PFSK-1 (cell line): Measurements from ENCODE around the gene UROS.

Experiments used
- POLR2AphosphoS5 ChIP-seq: IDR thresholded peaks from 2 replicates; pipeline ENCODE4 v1.6.1; 2012; ENCODE audit warnings: low read depth, mild to moderate bottlenecking, control low read depth, low read length, moderate library complexity
- SIN3A ChIP-seq: IDR thresholded peaks from 2 replicates; pipeline ENCODE4 v1.6.1; 2012; ENCODE audit warnings: mild to moderate bottlenecking, low read length, moderate library complexity, borderline replicate concordance; ENCODE audit not compliant: insufficient read depth
- TAF1 ChIP-seq: IDR thresholded peaks from 2 replicates; pipeline ENCODE4 v1.6.1; 2012; ENCODE audit warnings: low read length, control low read depth, borderline replicate concordance; ENCODE audit not compliant: insufficient read depth
- TF ChIP-seq, protein P1 (sequence below), 2 experiments: IDR thresholded peaks; 2 replicates each; pipeline versions ENCODE4 v1.6.1 to v1.8.0; 2011 to 2012; ENCODE audit warnings: low read depth in 2 of 2, low read length in 2 of 2, control low read depth in 1 of 2, inconsistent platforms in 1 of 2, mild to moderate bottlenecking in 1 of 2, moderate library complexity in 1 of 2; ENCODE audit not compliant: insufficient read depth in 1 of 2

DNA sequence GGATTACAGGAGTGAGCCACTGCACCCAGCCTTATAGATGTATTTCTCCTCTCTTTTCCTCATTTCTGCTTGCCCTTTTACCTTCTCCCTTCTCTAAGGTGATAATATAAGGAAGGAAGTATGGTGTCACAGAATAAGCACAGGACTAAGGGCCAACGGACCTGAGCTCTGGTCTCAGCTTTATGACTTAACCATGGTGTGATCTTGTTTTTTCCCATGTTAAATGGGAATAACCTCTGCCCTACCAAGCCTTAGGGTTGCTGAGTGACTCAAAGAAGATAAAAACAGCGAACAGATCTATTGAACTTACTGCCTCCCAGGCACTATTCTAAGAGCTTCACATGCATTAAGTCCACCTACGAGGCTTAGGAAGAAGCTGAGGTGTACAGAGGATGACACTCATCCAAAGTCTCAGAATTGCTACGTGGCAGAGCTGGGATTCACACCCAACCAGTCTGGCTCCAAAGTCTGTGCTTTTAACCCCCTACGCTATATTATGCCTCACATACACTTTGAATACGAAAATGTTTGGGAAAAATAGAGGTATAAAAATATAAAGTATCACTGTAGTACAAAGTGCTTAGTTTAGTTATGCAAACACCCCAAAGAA lies 5.6 kb downstream of the UROS start:
- TF ChIP-seq POLR2AphosphoS5 = no peak
- TF ChIP-seq, protein P1, sequence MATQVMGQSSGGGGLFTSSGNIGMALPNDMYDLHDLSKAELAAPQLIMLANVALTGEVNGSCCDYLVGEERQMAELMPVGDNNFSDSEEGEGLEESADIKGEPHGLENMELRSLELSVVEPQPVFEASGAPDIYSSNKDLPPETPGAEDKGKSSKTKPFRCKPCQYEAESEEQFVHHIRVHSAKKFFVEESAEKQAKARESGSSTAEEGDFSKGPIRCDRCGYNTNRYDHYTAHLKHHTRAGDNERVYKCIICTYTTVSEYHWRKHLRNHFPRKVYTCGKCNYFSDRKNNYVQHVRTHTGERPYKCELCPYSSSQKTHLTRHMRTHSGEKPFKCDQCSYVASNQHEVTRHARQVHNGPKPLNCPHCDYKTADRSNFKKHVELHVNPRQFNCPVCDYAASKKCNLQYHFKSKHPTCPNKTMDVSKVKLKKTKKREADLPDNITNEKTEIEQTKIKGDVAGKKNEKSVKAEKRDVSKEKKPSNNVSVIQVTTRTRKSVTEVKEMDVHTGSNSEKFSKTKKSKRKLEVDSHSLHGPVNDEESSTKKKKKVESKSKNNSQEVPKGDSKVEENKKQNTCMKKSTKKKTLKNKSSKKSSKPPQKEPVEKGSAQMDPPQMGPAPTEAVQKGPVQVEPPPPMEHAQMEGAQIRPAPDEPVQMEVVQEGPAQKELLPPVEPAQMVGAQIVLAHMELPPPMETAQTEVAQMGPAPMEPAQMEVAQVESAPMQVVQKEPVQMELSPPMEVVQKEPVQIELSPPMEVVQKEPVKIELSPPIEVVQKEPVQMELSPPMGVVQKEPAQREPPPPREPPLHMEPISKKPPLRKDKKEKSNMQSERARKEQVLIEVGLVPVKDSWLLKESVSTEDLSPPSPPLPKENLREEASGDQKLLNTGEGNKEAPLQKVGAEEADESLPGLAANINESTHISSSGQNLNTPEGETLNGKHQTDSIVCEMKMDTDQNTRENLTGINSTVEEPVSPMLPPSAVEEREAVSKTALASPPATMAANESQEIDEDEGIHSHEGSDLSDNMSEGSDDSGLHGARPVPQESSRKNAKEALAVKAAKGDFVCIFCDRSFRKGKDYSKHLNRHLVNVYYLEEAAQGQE (IDR thresholded peaks at IDR 0.05; ENCODE audit: insufficient read depth in 1 of 2, low read depth in 2 of 2, low read length in 2 of 2) = no peak
- no peak for TF ChIP-seq TAF1
- TF ChIP-seq SIN3A = no peak
